ENCODE results near the gene TDP2.

The TDP2 gene

GRCh38 chr6:24666641-24667377 is at the start of gene TDP2, which contains the start of gene ACOT13:
TSS of gene TDP2 (minus strand) at chr6:24666899. CDS start at chr6:24666862, 37 bp downstream.
TSS of gene ACOT13 (plus strand) at chr6:24667077. CDS start at chr6:24667264, 187 bp downstream.
- DNase-seq (ENCODE audit: low read depth): peak; percentile 99
- peak within 1 kb of the TSS; percentile 100 for H3K4me3 ChIP-seq (ENCODE audit: low read depth, low read length)
- peak; percentile 56 for TF ChIP-seq CTCF (IDR thresholded peaks at IDR 0.05; ENCODE audit: insufficient read depth, low read depth, low read length, missing control alignments)

- no peak for TF ChIP-seq CTCF (IDR thresholded peaks at IDR 0.05; ENCODE audit: insufficient read depth, low read depth, low read length, missing control alignments)
- no peak overlapping the region for H3K4me3 ChIP-seq (ENCODE audit: low read depth, low read length)
- DNase-seq (ENCODE audit: low read depth): no peak
Observed at GRCh38 chr6:24710519-24711303, 44.0 kb upstream of the TDP2 start.

GRCh38 chr6:24709014-24709711 is 42.5 kb upstream of the TDP2 start:
- no peak for DNase-seq (ENCODE audit: low read depth)
- no peak overlapping the region for H3K4me3 ChIP-seq (ENCODE audit: low read depth, low read length)
- no peak for TF ChIP-seq CTCF (IDR thresholded peaks at IDR 0.05; ENCODE audit: insufficient read depth, low read depth, low read length, missing control alignments)

- TF ChIP-seq CTCF (IDR thresholded peaks at IDR 0.05; ENCODE audit: insufficient read depth, low read depth, low read length, missing control alignments): no peak
- no peak overlapping the region for H3K4me3 ChIP-seq (ENCODE audit: low read depth, low read length)
- DNase-seq (ENCODE audit: low read depth): no peak
Observed at GRCh38 chr6:24708612-24709011, 41.9 kb upstream of the TDP2 start.

GRCh38 chr6:24704468-24704867 is 37.8 kb upstream of the TDP2 start:
- no peak for TF ChIP-seq CTCF (IDR thresholded peaks at IDR 0.05; ENCODE audit: insufficient read depth, low read depth, low read length, missing control alignments)
- no peak overlapping the region for H3K4me3 ChIP-seq (ENCODE audit: low read depth, low read length)
- DNase-seq (ENCODE audit: low read depth): no peak

- TF ChIP-seq CTCF (IDR thresholded peaks at IDR 0.05; ENCODE audit: insufficient read depth, low read depth, low read length, missing control alignments): no peak
- DNase-seq (ENCODE audit: low read depth): no peak
- H3K4me3 ChIP-seq (ENCODE audit: low read depth, low read length): no peak overlapping the region
Observed at GRCh38 chr6:24702720-24703282, 36.1 kb upstream of the TDP2 start.
